ENCODE measurements around the gene UBE2B. TPM values are rescaled to one million over a fixed set of nuclear protein-coding genes. Genes with fewer than 3 reads are reported as not detected.

UBE2B gene
- polyA plus RNA-seq, 3 donors: 30.6 to 68.6 (median 43.4) TPM

DNA sequence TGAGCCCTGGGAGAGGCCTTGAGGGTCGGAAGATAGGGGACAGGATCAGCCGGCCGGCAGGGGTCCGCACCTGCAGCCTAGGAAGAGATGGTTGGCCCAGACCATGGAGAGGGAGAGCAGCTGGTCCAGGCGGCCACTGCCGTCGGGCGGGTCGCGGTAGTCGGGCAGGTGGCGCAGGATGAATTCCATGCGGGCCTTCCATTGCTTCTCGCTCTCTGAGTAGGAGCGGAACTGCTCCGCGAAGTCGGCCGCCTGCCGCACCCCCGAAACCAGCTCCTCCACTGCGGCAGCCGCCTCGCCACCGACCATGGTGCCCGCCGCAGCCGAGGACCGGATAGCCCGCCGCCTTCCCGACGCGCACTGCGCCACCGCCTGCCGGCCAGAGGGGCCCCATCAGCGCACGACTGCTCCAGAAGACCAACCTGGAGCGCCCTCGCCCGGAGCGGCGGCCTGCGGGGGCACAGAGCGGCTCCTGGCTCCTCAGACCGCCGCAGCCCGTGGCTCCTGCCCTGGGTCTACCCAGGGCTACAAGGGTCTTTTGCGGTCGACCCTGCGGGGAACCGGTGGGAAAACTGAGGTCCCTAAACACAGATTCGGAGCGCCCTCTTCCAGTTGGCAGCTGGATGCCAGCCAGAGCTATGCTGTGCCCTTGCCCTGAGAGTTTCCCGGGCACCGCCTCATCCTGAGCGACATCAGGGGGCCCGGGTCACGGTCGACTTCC lies 40.3 kb downstream of the UBE2B start, which contains the start of gene CDKN2AIPNL:
CDKN2AIPNL (minus strand) TSS at position 336 of the 721 bp plus-strand sequence; CDS start at position 309, 27 bp downstream.
- Histone ChIP-seq H3K4me1 (ENCODE audit: control insufficient read depth in 1 of 2, insufficient read depth in 2 of 2, low read length in 2 of 2) (peaks cover 17 to 21% of the 10 kb centered on the region in 2 donors), H3K4me3 (replicated peaks in 1 of 3; ENCODE audit: low read depth in 2 of 3, low read length in 3 of 3) (peak within 1 kb of the TSS; percentile 60 to 87 (median 86))
- WGBS (ENCODE audit: insufficient coverage): under 1% methylated on average over 61 of the region's 61 CpGs

DNA sequence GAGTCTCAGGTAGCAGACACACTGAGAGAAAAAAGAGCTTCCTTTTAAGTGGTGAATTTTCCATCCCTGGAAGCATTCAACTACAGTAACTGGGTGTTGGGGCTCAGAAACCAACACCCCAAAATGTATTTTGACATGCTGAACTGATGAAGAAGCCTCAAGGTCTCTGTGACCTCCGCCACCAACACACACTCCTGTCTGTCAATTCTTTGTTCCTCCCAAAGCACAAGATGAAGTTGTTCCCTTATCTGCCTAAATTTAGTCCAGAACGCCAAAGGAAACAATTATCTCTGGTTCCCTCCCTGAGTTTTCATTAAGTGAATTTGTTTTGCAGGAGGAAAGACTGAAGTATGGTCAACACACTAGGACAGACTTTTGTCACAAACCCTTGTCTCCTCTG lies 41.7 kb downstream of the UBE2B start:
- H4K20me1 ChIP-seq (ENCODE audit: insufficient read depth, low read length): no peaks in the 10 kb centered on the region
- H2AFZ ChIP-seq (ENCODE audit: insufficient read depth, low read depth, low read length, poor library complexity, severe bottlenecking): no peak overlapping the region
- no peak overlapping the region for H3K4me3 ChIP-seq (replicated peaks in 1 of 3; ENCODE audit: low read depth in 2 of 3, low read length in 3 of 3)
- H3K9ac ChIP-seq (ENCODE audit: insufficient read depth, low read length, poor library complexity, severe bottlenecking): no peak overlapping the region
- H3K27ac ChIP-seq (ENCODE audit: low read depth in 1 of 2, low read length in 2 of 2): no peak overlapping the region
- Mint-ChIP-seq H3K4me1 (peaks cover 29% of the 10 kb centered on the region), H3K4me3 (no peak overlapping the region), H3K9me3 (peaks cover 0 to 8% (median 0%) of the 10 kb centered on the region in 7 donors), H3K36me3 (peaks cover 0 to 4% of the 10 kb centered on the region in 2 donors), H3K27me3 (ENCODE audit: low read depth in 3 of 3) (peaks cover 0 to 6% (median 4%) of the 10 kb centered on the region in 3 donors), H3K27ac (no peak overlapping the region)
- peaks cover 17% of the 10 kb centered on the region for H3K79me2 ChIP-seq (ENCODE audit: insufficient read depth, low read length)
- H3K36me3 ChIP-seq (replicated peaks in 1 of 2; ENCODE audit: control insufficient read depth in 1 of 2, insufficient read depth in 2 of 2, low read length in 2 of 2): peaks cover 0 to 10% of the 10 kb centered on the region in 2 donors
- H3K27me3 ChIP-seq (ENCODE audit: control insufficient read depth in 2 of 2, insufficient read depth in 2 of 2, low read length in 2 of 2): no peaks in the 10 kb centered on the region
- H3K4me2 ChIP-seq (replicated peaks; ENCODE audit: extremely low read depth, low read length, poor library complexity, severe bottlenecking): no peak overlapping the region
- no CpG with 5 or more reads among the region's 2 CpGs for WGBS (ENCODE audit: insufficient coverage)
- H3K9me3 ChIP-seq (replicated peaks in 1 of 2; ENCODE audit: control insufficient read depth in 1 of 2, insufficient read depth in 1 of 2, low read length in 2 of 2): no peaks in the 10 kb centered on the region
- H3K4me1 ChIP-seq (ENCODE audit: control insufficient read depth in 1 of 2, insufficient read depth in 2 of 2, low read length in 2 of 2): peaks cover 17 to 21% of the 10 kb centered on the region in 2 donors
- no peak for DNase-seq
- intact Hi-C loops (cut with micrococcal nuclease): loop anchor here (5.0 to 10.0 kb wide), 5 partner anchors 39 to 164 kb away; partner anchors contain the start of gene JADE2 (in 1 of the 2)
- TF ChIP-seq, protein P1, sequence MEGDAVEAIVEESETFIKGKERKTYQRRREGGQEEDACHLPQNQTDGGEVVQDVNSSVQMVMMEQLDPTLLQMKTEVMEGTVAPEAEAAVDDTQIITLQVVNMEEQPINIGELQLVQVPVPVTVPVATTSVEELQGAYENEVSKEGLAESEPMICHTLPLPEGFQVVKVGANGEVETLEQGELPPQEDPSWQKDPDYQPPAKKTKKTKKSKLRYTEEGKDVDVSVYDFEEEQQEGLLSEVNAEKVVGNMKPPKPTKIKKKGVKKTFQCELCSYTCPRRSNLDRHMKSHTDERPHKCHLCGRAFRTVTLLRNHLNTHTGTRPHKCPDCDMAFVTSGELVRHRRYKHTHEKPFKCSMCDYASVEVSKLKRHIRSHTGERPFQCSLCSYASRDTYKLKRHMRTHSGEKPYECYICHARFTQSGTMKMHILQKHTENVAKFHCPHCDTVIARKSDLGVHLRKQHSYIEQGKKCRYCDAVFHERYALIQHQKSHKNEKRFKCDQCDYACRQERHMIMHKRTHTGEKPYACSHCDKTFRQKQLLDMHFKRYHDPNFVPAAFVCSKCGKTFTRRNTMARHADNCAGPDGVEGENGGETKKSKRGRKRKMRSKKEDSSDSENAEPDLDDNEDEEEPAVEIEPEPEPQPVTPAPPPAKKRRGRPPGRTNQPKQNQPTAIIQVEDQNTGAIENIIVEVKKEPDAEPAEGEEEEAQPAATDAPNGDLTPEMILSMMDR (IDR thresholded peaks at IDR 0.05): no peak

More for the DNA sequence above, 40.3 kb downstream of the UBE2B start, which contains the start of gene CDKN2AIPNL:
- H3K27me3 Mint-ChIP-seq (ENCODE audit: low read depth in 3 of 3): peaks cover 0 to 3% (median 2%) of the 10 kb centered on the region in 3 donors
- H3K4me1 Mint-ChIP-seq: peaks cover 29% of the 10 kb centered on the region
- peak within 1 kb of the TSS; percentile 75 to 88 (median 85) for H3K27ac Mint-ChIP-seq
- no peaks in the 10 kb centered on the region for H3K27me3 ChIP-seq (ENCODE audit: control insufficient read depth in 2 of 2, insufficient read depth in 2 of 2, low read length in 2 of 2)
- DNase-seq: peak; percentile 72 to 80 (median 75)
- TF ChIP-seq, protein P1 (IDR thresholded peaks at IDR 0.05): peak; percentile 72
- H3K9ac ChIP-seq (ENCODE audit: insufficient read depth, low read length, poor library complexity, severe bottlenecking): peak within 1 kb of the TSS; percentile 73
- H2AFZ ChIP-seq (ENCODE audit: insufficient read depth, low read depth, low read length, poor library complexity, severe bottlenecking): peak within 1 kb of the TSS; percentile 99
- H3K4me2 ChIP-seq (replicated peaks; ENCODE audit: extremely low read depth, low read length, poor library complexity, severe bottlenecking): peak within 1 kb of the TSS; percentile 90
- H4K20me1 ChIP-seq (ENCODE audit: insufficient read depth, low read length): no peaks in the 10 kb centered on the region
- peaks cover 4 to 9% of the 10 kb centered on the region in 2 donors for H3K36me3 Mint-ChIP-seq
- H3K36me3 ChIP-seq (replicated peaks in 1 of 2; ENCODE audit: control insufficient read depth in 1 of 2, insufficient read depth in 2 of 2, low read length in 2 of 2): peaks cover 0 to 17% of the 10 kb centered on the region in 2 donors
- H3K9me3 ChIP-seq (replicated peaks in 1 of 2; ENCODE audit: control insufficient read depth in 1 of 2, insufficient read depth in 1 of 2, low read length in 2 of 2): no peaks in the 10 kb centered on the region
- peak within 1 kb of the TSS; percentile 89 to 96 for H3K4me3 Mint-ChIP-seq
- peaks cover 0 to 8% (median 0%) of the 10 kb centered on the region in 7 donors for H3K9me3 Mint-ChIP-seq
- H3K79me2 ChIP-seq (ENCODE audit: insufficient read depth, low read length): peaks cover 17% of the 10 kb centered on the region
- intact Hi-C loops (cut with micrococcal nuclease): loop anchor here (5.0 to 10.0 kb wide), 5 partner anchors 41 to 166 kb away; partner anchors contain the start of gene JADE2 (in 1 of the 2)
- H3K27ac ChIP-seq (ENCODE audit: low read depth in 1 of 2, low read length in 2 of 2): peak within 1 kb of the TSS; percentile 0 to 56
